Activated CD8-positive, alpha-beta memory T cell treated with anti-CD3 and anti-CD28 coated beads for 48 hours (primary cell): ENCODE measurements around the gene HYDIN.

ENCODE experiments used
- DNase-seq, 3 experiments: peaks; one replicate each; pipeline ENCODE4 v3.0.0-alpha.2; 2020; ENCODE audit warnings: low read depth in 2 of 3, low spot score in 2 of 3

Gene HYDIN

GRCh38 chr16:70769131-70769530, 461.4 kb downstream of the HYDIN start:
- DNase-seq = no peak

- no peak for DNase-seq
Observed at GRCh38 chr16:70768203-70768580, 462.3 kb downstream of the HYDIN start.

- no peak for DNase-seq
Observed at GRCh38 chr16:70767377-70768202, 462.9 kb downstream of the HYDIN start.

- no peak for DNase-seq
Observed at GRCh38 chr16:70766658-70767057, 463.9 kb downstream of the HYDIN start.

- no peak for DNase-seq
Observed at GRCh38 chr16:70766176-70766575, 464.3 kb downstream of the HYDIN start.

- no peak for DNase-seq
Observed at GRCh38 chr16:70765491-70765890, 465.0 kb downstream of the HYDIN start.

- no peak for DNase-seq
Observed at GRCh38 chr16:70764632-70765031, 465.9 kb downstream of the HYDIN start.

GRCh38 chr16:70760221-70760620, 470.3 kb downstream of the HYDIN start:
- no peak for DNase-seq

- DNase-seq = no peak
Observed at GRCh38 chr16:70759666-70760065, 470.9 kb downstream of the HYDIN start.

- DNase-seq = no peak
Observed at GRCh38 chr16:70758786-70759185, 471.7 kb downstream of the HYDIN start.
